ENCODE measurements around the gene ZNF764. TPM values are rescaled to one million over a fixed set of nuclear protein-coding genes. Genes with fewer than 3 reads are reported as not detected.

ZNF764 gene
- total and polyA plus RNA-seq, 2 experiments from 2014 or later, result 5.6 to 12.9 TPM

DNA sequence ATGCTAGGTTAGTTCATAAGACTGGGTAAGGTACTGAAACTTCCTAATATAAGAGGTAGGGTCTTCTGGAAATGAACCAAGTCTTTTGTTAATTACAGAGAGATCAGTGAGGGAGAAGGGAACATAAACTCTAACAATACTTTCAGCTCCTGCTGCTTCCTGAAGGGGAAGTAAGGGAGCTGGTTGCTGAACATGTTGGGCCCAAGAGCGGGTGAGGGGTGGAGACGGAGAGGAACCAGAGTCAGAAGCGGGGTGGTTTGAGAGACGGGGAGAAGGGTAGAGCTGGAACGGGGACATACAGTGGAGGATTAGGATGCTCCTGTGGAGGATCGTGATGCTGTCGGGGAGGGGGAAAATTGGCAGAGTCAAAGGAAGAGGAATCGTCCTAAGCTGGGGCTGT lies 12.1 kb downstream of the ZNF764 start (continued):
- TF ChIP-seq STAT1 (IDR thresholded peaks at IDR 0.05; ENCODE audit: unreplicated experiment) (no peak), EZH2 (IDR thresholded peaks at IDR 0.05; ENCODE audit: low read depth, unreplicated experiment) (no peak), ZNF114 (CRISPR knock-in tag; IDR thresholded peaks at IDR 0.05) (no peak)
- TF ChIP-seq, protein P1, sequence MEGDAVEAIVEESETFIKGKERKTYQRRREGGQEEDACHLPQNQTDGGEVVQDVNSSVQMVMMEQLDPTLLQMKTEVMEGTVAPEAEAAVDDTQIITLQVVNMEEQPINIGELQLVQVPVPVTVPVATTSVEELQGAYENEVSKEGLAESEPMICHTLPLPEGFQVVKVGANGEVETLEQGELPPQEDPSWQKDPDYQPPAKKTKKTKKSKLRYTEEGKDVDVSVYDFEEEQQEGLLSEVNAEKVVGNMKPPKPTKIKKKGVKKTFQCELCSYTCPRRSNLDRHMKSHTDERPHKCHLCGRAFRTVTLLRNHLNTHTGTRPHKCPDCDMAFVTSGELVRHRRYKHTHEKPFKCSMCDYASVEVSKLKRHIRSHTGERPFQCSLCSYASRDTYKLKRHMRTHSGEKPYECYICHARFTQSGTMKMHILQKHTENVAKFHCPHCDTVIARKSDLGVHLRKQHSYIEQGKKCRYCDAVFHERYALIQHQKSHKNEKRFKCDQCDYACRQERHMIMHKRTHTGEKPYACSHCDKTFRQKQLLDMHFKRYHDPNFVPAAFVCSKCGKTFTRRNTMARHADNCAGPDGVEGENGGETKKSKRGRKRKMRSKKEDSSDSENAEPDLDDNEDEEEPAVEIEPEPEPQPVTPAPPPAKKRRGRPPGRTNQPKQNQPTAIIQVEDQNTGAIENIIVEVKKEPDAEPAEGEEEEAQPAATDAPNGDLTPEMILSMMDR (conservative IDR thresholded peaks at IDR 0.05; ENCODE audit: low read depth in 2 of 2), result no peak

DNA sequence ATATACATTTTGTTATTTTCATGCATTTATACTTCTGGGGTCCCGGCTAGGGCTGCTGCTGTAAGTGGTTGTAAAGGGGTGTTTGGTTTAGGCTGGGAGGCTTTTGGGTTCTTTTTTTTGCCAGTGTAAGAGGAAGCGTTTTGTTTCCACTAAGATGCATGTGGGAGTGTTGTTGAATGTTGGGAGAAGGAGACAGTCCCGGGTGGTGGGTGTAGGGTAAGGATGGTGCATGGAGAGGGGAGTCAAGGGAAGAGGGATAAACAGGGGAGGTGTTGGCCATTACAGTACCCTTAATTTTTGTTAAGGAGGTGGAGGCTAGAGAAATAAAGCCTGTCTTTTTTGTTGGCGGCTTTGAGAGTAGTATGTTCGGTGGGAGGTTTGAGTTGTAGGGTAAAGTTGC lies 15.1 kb downstream of the ZNF764 start:
- Mint-ChIP-seq H3K27me3 (ENCODE audit: insufficient read depth, low read depth, poor library complexity) (peaks cover 11% of the 10 kb centered on the region), H3K4me3 (no peak overlapping the region), H3K27ac (no peak overlapping the region), H3K36me3 (ENCODE audit: low read depth) (peaks cover 2% of the 10 kb centered on the region; the same call in 1 of the 3 replicates), H3K4me1 (peaks cover 5% of the 10 kb centered on the region), H3K9me3 (peaks cover 3% of the 10 kb centered on the region; the same call in 2 of the 3 replicates)
- H3K27ac ChIP-seq (ENCODE audit: low read depth), result no peak overlapping the region
- H3K79me2 ChIP-seq (replicated peaks; ENCODE audit: insufficient read depth), result no peaks in the 10 kb centered on the region
- H4K20me1 ChIP-seq (replicated peaks; ENCODE audit: insufficient read depth), result no peaks in the 10 kb centered on the region
- no peaks in the 10 kb centered on the region for H3K36me3 ChIP-seq (ENCODE audit: insufficient read depth)
- H3K9me2 ChIP-seq (ENCODE audit: insufficient read depth), result no peaks in the 10 kb centered on the region
- H3F3A ChIP-seq (replicated peaks; ENCODE audit: low read depth), result 0 out of 2 replicates have a peak, but pooled peaks cover 4% of the 10 kb centered on the region
- H3K4me3 ChIP-seq, result no peak overlapping the region
- ATAC-seq (no peak), DNase-seq (ENCODE audit: low spot score) (no peak)
- H3K4me1 ChIP-seq (ENCODE audit: insufficient read depth), result peaks cover 33% of the 10 kb centered on the region
- TF ChIP-seq EZH2 (IDR thresholded peaks at IDR 0.05; ENCODE audit: low read depth, unreplicated experiment) (no peak), STAT1 (IDR thresholded peaks at IDR 0.05; ENCODE audit: unreplicated experiment) (no peak), NANOG (IDR thresholded peaks at IDR 0.05; ENCODE audit: borderline replicate concordance) (no peak), EZH2phosphoT487 (IDR thresholded peaks at IDR 0.05; ENCODE audit: unreplicated experiment) (no peak), JUNB (IDR thresholded peaks at IDR 0.05; ENCODE audit: unreplicated experiment) (no peak), ZNF331 (CRISPR knock-in tag; IDR thresholded peaks at IDR 0.05; ENCODE audit: low read depth) (no peak), CREB1 (CRISPR knock-in tag; IDR thresholded peaks at IDR 0.05; ENCODE audit: low read depth) (no peak)
- TF ChIP-seq, protein P2, sequence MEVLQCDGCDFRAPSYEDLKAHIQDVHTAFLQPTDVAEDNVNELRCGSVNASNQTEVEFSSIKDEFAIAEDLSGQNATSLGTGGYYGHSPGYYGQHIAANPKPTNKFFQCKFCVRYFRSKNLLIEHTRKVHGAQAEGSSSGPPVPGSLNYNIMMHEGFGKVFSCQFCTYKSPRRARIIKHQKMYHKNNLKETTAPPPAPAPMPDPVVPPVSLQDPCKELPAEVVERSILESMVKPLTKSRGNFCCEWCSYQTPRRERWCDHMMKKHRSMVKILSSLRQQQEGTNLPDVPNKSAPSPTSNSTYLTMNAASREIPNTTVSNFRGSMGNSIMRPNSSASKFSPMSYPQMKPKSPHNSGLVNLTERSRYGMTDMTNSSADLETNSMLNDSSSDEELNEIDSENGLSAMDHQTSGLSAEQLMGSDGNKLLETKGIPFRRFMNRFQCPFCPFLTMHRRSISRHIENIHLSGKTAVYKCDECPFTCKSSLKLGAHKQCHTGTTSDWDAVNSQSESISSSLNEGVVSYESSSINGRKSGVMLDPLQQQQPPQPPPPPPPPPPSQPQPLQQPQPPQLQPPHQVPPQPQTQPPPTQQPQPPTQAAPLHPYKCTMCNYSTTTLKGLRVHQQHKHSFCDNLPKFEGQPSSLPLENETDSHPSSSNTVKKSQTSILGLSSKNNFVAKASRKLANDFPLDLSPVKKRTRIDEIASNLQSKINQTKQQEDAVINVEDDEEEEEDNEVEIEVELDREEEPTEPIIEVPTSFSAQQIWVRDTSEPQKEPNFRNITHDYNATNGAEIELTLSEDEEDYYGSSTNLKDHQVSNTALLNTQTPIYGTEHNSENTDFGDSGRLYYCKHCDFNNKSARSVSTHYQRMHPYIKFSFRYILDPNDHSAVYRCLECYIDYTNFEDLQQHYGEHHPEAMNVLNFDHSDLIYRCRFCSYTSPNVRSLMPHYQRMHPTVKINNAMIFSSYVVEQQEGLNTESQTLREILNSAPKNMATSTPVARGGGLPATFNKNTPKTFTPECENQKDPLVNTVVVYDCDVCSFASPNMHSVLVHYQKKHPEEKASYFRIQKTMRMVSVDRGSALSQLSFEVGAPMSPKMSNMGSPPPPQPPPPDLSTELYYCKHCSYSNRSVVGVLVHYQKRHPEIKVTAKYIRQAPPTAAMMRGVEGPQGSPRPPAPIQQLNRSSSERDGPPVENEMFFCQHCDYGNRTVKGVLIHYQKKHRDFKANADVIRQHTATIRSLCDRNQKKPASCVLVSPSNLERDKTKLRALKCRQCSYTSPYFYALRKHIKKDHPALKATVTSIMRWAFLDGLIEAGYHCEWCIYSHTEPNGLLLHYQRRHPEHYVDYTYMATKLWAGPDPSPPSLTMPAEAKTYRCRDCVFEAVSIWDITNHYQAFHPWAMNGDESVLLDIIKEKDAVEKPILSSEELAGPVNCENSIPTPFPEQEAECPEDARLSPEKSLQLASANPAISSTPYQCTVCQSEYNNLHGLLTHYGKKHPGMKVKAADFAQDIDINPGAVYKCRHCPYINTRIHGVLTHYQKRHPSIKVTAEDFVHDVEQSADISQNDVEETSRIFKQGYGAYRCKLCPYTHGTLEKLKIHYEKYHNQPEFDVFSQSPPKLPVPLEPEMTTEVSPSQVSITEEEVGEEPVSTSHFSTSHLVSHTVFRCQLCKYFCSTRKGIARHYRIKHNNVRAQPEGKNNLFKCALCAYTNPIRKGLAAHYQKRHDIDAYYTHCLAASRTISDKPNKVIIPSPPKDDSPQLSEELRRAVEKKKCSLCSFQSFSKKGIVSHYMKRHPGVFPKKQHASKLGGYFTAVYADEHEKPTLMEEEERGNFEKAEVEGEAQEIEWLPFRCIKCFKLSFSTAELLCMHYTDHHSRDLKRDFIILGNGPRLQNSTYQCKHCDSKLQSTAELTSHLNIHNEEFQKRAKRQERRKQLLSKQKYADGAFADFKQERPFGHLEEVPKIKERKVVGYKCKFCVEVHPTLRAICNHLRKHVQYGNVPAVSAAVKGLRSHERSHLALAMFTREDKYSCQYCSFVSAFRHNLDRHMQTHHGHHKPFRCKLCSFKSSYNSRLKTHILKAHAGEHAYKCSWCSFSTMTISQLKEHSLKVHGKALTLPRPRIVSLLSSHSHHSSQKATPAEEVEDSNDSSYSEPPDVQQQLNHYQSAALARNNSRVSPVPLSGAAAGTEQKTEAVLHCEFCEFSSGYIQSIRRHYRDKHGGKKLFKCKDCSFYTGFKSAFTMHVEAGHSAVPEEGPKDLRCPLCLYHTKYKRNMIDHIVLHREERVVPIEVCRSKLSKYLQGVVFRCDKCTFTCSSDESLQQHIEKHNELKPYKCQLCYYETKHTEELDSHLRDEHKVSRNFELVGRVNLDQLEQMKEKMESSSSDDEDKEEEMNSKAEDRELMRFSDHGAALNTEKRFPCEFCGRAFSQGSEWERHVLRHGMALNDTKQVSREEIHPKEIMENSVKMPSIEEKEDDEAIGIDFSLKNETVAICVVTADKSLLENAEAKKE (CRISPR knock-in tag; IDR thresholded peaks at IDR 0.05), result no peak
- TF ChIP-seq, protein P3, sequence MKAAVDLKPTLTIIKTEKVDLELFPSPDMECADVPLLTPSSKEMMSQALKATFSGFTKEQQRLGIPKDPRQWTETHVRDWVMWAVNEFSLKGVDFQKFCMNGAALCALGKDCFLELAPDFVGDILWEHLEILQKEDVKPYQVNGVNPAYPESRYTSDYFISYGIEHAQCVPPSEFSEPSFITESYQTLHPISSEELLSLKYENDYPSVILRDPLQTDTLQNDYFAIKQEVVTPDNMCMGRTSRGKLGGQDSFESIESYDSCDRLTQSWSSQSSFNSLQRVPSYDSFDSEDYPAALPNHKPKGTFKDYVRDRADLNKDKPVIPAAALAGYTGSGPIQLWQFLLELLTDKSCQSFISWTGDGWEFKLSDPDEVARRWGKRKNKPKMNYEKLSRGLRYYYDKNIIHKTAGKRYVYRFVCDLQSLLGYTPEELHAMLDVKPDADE (IDR thresholded peaks at IDR 0.05), result no peak
- TF ChIP-seq, protein P1 (conservative IDR thresholded peaks at IDR 0.05; ENCODE audit: low read depth in 2 of 2), result no peak
- peak overlapping the region; percentile 70 for H3K4me2 ChIP-seq
- no peaks in the 10 kb centered on the region for H3K27me3 ChIP-seq (ENCODE audit: insufficient read depth)
- H2AFZ ChIP-seq, result no peak overlapping the region

Data from GM23338 (cell line).